GM21526 (cell line): Measurements from ENCODE around the gene PCED1B.

ENCODE experiments used
- ATAC-seq: cut with Tn5 transposase; IDR thresholded peaks from one replicate; pipeline ENCODE4 v1.9.1; 2021; ENCODE audit warnings: moderate library complexity; ENCODE audit not compliant: unreplicated experiment, low FRiP score

Gene PCED1B

GRCh38 chr12:47088021-47088944, 8.9 kb downstream of the PCED1B start:
- no peak for ATAC-seq

- no peak for ATAC-seq
Measured at GRCh38 chr12:47091009-47091408, 11.6 kb downstream of the PCED1B start.

- no peak for ATAC-seq
Measured at GRCh38 chr12:47094804-47095203, 15.4 kb downstream of the PCED1B start.

- no peak for ATAC-seq
Measured at GRCh38 chr12:47095446-47096236, 16.2 kb downstream of the PCED1B start.

- no peak for ATAC-seq
Measured at GRCh38 chr12:47097276-47097896, 18.0 kb downstream of the PCED1B start.

GRCh38 chr12:47098099-47098498, 18.7 kb downstream of the PCED1B start:
- no peak for ATAC-seq

- ATAC-seq, result no peak
Measured at GRCh38 chr12:47099610-47100009, 20.2 kb downstream of the PCED1B start.

GRCh38 chr12:47100160-47100559, 20.7 kb downstream of the PCED1B start:
- ATAC-seq, result no peak

- ATAC-seq, result no peak
Measured at GRCh38 chr12:47102406-47102805, 23.0 kb downstream of the PCED1B start.

GRCh38 chr12:47102845-47103651, 23.6 kb downstream of the PCED1B start:
- no peak for ATAC-seq

GRCh38 chr12:47105914-47106674, 26.7 kb downstream of the PCED1B start:
- ATAC-seq, result no peak

- no peak for ATAC-seq
Measured at GRCh38 chr12:47107446-47107845, 28.0 kb downstream of the PCED1B start.

- ATAC-seq, result no peak
Measured at GRCh38 chr12:47107926-47108325, 28.5 kb downstream of the PCED1B start.

- no peak for ATAC-seq
Measured at GRCh38 chr12:47110011-47110541, 30.7 kb downstream of the PCED1B start.

- no peak for ATAC-seq
Measured at GRCh38 chr12:47110718-47111391, 31.4 kb downstream of the PCED1B start.

- no peak for ATAC-seq
Measured at GRCh38 chr12:47111392-47111778, 32.0 kb downstream of the PCED1B start.

GRCh38 chr12:47111854-47112253, 32.4 kb downstream of the PCED1B start:
- no peak for ATAC-seq

- no peak for ATAC-seq
Measured at GRCh38 chr12:47112679-47113078, 33.3 kb downstream of the PCED1B start.

GRCh38 chr12:47114481-47114892, 35.1 kb downstream of the PCED1B start:
- no peak for ATAC-seq
